Renal pelvis (tissue), 4 donors: ENCODE measurements around the gene NRG2. TPM values are rescaled to one million over a fixed set of nuclear protein-coding genes. Genes with fewer than 3 reads are reported as not detected.

Source experiments
- DNase-seq: peaks from one replicate; pipeline ENCODE4 v3.0.0-alpha.2; 2013
- polyA plus RNA-seq, 3 donors: library from polyadenylated mRNA; unstranded; fragments of 120-200 nt; gene quantifications; one replicate each; pipeline ENCODE4 v1.2.1, GENCODE V29; 2013; ENCODE audit not compliant: insufficient read length in 3 of 3

Gene NRG2
- polyA plus RNA-seq, 3 donors: 1.1 to 1.8 (median 1.8) TPM

GRCh38 chr5:139839918-139840317 lies 203.2 kb downstream of the NRG2 start:
- no peak for DNase-seq

GRCh38 chr5:139839232-139839815 lies 203.8 kb downstream of the NRG2 start:
- DNase-seq: no peak

GRCh38 chr5:139838381-139839197 lies 204.5 kb downstream of the NRG2 start:
- DNase-seq: no peak

- no peak for DNase-seq
Observed at GRCh38 chr5:139837711-139838380, 205.3 kb downstream of the NRG2 start.

- no peak for DNase-seq
Observed at GRCh38 chr5:139836469-139837208, 206.5 kb downstream of the NRG2 start.

GRCh38 chr5:139835656-139836055 lies 207.4 kb downstream of the NRG2 start:
- no peak for DNase-seq

GRCh38 chr5:139833525-139833924 lies 209.6 kb downstream of the NRG2 start:
- no peak for DNase-seq

- no peak for DNase-seq
Observed at GRCh38 chr5:139831624-139832023, 211.5 kb downstream of the NRG2 start.

GRCh38 chr5:139829471-139829870 lies 213.6 kb downstream of the NRG2 start:
- no peak for DNase-seq

GRCh38 chr5:139828207-139828895 lies 214.7 kb downstream of the NRG2 start:
- DNase-seq: no peak

- DNase-seq: no peak
Observed at GRCh38 chr5:139825690-139826089, 217.4 kb downstream of the NRG2 start.

GRCh38 chr5:139823757-139824355 lies 219.2 kb downstream of the NRG2 start:
- no peak for DNase-seq

- no peak for DNase-seq
Observed at GRCh38 chr5:139822553-139823425, 220.3 kb downstream of the NRG2 start.

GRCh38 chr5:139821806-139822552 lies 221.1 kb downstream of the NRG2 start:
- DNase-seq: no peak

GRCh38 chr5:139820606-139821005 lies 222.5 kb downstream of the NRG2 start:
- no peak for DNase-seq

GRCh38 chr5:139820130-139820529 lies 223.0 kb downstream of the NRG2 start:
- DNase-seq: no peak

GRCh38 chr5:139817970-139818369 lies 225.1 kb downstream of the NRG2 start:
- no peak for DNase-seq

- no peak for DNase-seq
Observed at GRCh38 chr5:139817362-139817761, 225.7 kb downstream of the NRG2 start.

GRCh38 chr5:139816566-139816965 lies 226.5 kb downstream of the NRG2 start:
- DNase-seq: no peak
